LNCAP (cell line): ENCODE measurements around the gene PCP4L1.

Experiments used
- TF ChIP-seq, protein P1 (sequence below): fragments of 450-650 bp; IDR thresholded peaks from 2 replicates; pipeline ENCODE4 v1.5.1; 2017; ENCODE audit warnings: mild to moderate bottlenecking

PCP4L1 gene

DNA sequence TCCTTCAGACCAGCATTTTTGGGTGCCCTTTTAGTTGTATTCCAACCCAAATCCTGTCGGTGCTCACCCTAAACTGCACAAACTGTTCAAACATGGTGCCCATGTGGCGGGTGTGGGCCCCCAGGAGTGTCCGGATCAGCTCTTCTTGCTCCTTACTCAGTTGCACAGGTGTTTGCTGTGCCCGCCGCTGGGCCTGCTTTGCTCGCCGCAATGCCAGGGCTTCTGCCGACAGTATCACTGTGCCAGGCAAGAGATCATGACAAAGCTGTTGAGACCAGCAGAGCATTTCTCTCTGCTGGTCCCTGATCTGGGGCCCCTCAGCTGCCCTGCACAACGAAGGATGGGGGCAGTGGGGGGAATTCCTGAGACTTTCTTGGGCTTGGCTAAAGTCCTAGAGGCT lies 25.4 kb upstream of the PCP4L1 start:
- TF ChIP-seq, protein P1, sequence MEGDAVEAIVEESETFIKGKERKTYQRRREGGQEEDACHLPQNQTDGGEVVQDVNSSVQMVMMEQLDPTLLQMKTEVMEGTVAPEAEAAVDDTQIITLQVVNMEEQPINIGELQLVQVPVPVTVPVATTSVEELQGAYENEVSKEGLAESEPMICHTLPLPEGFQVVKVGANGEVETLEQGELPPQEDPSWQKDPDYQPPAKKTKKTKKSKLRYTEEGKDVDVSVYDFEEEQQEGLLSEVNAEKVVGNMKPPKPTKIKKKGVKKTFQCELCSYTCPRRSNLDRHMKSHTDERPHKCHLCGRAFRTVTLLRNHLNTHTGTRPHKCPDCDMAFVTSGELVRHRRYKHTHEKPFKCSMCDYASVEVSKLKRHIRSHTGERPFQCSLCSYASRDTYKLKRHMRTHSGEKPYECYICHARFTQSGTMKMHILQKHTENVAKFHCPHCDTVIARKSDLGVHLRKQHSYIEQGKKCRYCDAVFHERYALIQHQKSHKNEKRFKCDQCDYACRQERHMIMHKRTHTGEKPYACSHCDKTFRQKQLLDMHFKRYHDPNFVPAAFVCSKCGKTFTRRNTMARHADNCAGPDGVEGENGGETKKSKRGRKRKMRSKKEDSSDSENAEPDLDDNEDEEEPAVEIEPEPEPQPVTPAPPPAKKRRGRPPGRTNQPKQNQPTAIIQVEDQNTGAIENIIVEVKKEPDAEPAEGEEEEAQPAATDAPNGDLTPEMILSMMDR: no peak

DNA sequence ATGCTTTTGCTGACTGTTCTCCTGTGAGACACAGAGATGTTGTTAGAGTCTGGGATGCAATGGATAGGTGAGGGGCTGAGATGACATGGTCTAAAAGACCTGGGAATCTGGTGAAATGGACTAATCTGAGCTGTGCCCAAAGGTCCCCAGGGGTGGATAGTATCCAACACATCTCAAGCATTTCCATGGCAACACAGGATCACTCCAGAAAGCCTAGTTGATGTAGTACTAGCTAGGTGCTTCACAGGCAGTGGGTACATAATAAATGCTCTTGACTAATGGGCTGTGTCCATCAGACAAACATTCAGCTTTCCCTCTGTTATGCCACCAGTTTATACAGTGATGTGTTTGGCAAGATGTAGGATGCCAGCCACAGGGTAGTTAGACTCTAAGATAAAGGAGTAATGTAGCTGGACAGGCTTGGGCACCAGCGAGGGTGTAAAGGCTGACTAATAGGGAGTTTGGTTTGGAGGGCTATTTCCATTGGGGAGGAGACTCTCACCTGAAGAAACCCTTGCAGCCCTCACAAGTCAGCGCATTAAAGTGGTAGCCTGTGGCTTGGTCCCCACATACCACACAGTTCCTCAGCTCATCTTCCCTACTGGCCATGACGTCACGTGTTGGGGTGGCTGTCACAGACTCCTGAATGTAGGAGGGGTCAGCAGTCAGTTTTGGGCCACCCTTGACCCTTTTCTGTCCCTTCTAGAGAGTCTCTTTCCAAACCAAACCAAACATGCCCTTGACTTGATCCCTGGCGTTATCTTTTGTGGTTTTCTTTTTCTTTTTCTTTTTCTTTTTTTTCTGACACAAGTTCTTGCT lies 22.4 kb upstream of the PCP4L1 start:
- TF ChIP-seq, protein P1: no peak

DNA sequence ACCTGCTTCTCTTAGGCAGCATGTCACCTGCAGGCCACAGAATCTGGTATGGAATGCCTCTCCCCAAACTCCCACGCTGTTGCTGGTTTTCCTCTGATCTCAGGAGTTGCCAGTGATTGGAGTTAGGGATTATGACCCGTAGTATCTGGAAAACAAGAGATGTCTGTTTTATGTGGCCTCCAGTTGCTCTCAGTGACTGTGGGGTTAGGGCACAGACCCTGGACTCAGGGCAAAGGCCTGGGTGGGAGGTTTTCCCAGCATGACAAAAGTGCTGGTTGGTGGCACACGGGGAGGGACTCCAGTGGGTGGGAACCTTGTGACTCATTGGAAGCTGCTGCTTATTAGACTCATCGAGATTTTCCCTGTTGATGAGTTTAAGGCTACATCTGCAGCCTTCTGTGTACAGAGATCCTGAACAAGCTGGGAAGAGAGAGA lies 20.5 kb upstream of the PCP4L1 start, which contains the start of gene NR1I3:
TSS of gene NR1I3 (minus strand) at position 165 of the 435 bp plus-strand sequence. CDS start 1,638 bp downstream, outside the sequence.
- TF ChIP-seq, protein P1: no peak

DNA sequence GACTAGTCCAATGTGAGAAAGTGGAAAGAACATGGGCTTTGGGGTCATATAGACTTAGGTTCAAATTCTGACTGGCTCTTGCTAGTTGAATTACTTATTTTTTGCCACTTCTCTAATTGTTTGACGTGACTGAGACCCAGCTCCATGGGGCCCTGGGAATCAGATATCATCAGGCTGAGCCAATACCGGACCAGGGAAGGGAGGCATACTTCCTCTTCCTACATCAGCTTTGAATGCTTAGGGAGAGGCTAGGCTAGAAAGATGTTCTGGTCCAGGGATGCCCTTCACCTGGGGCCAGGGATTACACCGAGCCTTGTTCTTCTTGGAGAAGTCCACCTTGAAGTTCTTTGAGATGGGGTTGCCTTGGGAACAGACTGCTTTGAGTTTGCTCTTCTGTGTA lies 16.9 kb upstream of the PCP4L1 start:
- TF ChIP-seq, protein P1: no peak

DNA sequence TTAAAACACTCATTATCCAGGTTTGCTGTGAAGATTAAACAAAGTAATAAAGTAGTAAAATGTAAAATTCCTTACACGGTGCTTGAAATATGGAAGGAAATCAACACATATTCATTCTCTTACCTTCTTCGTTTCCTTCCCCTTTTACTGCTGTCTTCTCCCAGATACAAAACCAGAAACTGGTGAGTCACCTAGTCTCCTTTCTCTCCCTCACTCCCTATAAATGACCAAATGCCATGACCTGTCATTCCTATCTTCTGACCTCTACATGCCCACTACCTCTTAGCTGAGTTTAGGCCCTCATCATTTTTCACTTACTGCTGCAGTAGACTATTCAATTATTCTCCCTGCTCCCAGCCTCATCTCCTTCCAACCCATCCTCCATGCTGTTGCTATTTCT lies 16.2 kb upstream of the PCP4L1 start:
- TF ChIP-seq, protein P1: no peak

DNA sequence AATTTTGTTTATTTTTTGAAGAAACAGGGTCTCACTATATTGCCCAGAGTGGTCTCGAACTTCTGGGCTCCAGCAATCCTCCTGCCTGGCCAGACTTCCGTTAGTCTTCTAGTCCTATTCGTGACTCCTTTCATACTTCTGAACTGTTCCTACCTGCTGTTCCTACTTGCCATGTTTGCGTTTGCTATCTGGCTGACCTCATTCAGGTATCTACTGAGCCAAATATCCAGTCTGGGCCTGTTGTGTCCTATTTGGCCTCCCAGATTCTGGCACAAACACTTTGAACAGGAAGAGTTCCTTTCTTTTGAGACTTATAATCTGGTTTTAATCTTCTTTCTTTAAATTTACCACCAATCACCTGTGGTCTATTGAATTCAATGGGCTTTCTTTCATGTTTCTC lies 13.7 kb upstream of the PCP4L1 start:
- TF ChIP-seq, protein P1: no peak

DNA sequence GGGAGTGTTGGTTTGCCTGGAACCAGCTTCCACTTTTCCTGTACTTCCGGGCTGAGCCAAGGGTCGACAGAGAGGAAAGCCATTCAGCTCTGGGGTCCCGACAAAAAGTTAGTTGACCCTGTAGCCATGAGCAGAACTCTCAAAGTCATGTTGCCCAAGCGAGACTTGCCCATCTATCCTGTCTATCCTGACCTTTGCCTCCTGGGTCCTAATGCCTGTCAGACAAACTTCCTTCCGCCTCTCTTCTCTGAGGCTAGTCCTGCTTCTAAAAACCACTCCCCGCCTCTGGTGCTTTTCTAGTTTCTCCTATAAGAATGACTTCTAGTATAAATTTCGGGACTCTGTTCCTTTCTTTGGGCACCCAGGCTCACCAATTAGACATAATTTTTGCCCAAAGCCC lies 7.7 kb upstream of the PCP4L1 start:
- TF ChIP-seq, protein P1: no peak
